ENCODE data around the gene FOXQ1.
A peak's percentile ranks its signal among the peaks of the same experiment; 100 is the strongest.

Gene FOXQ1

GRCh38 chr6:1281746-1282145 lies 30.2 kb upstream of the FOXQ1 start:
- TF ChIP-seq CTCF (IDR thresholded peaks at IDR 0.05; ENCODE audit: insufficient read depth, low read depth, low read length, missing control alignments) = no peak
- no peak for DNase-seq (ENCODE audit: low read depth)
- no peak overlapping the region for H3K4me3 ChIP-seq (ENCODE audit: low read length)

GRCh38 chr6:1283501-1283900 lies 28.4 kb upstream of the FOXQ1 start:
- no peak for DNase-seq (ENCODE audit: low read depth)
- H3K4me3 ChIP-seq (ENCODE audit: low read length) = no peak overlapping the region
- TF ChIP-seq CTCF (IDR thresholded peaks at IDR 0.05; ENCODE audit: insufficient read depth, low read depth, low read length, missing control alignments) = no peak

GRCh38 chr6:1285556-1285955 lies 26.3 kb upstream of the FOXQ1 start:
- no peak for DNase-seq (ENCODE audit: low read depth)

GRCh38 chr6:1285956-1286355 lies 25.9 kb upstream of the FOXQ1 start:
- peak; percentile 46 for DNase-seq (ENCODE audit: low read depth)
- no peak for TF ChIP-seq CTCF (IDR thresholded peaks at IDR 0.05; ENCODE audit: insufficient read depth, low read depth, low read length, missing control alignments)
- no peak overlapping the region for H3K4me3 ChIP-seq (ENCODE audit: low read length)

More at GRCh38 chr6:1285556-1285955, 26.3 kb upstream of the FOXQ1 start:
- H3K4me3 ChIP-seq (ENCODE audit: low read length) = no peak overlapping the region
- TF ChIP-seq CTCF (IDR thresholded peaks at IDR 0.05; ENCODE audit: insufficient read depth, low read depth, low read length, missing control alignments) = no peak

- no peak overlapping the region for H3K4me3 ChIP-seq (ENCODE audit: low read length)
- TF ChIP-seq CTCF (IDR thresholded peaks at IDR 0.05; ENCODE audit: insufficient read depth, low read depth, low read length, missing control alignments) = peak; percentile 3
- peak; percentile 98 for DNase-seq (ENCODE audit: low read depth)
Measured at GRCh38 chr6:1287103-1287591, 24.8 kb upstream of the FOXQ1 start.

GRCh38 chr6:1290086-1290485 lies 21.8 kb upstream of the FOXQ1 start:
- TF ChIP-seq CTCF (IDR thresholded peaks at IDR 0.05; ENCODE audit: insufficient read depth, low read depth, low read length, missing control alignments) = no peak
- no peak for DNase-seq (ENCODE audit: low read depth)
- H3K4me3 ChIP-seq (ENCODE audit: low read length) = no peak overlapping the region

- no peak for TF ChIP-seq CTCF (IDR thresholded peaks at IDR 0.05; ENCODE audit: insufficient read depth, low read depth, low read length, missing control alignments)
- H3K4me3 ChIP-seq (ENCODE audit: low read length) = no peak overlapping the region
- no peak for DNase-seq (ENCODE audit: low read depth)
Measured at GRCh38 chr6:1290805-1291204, 21.1 kb upstream of the FOXQ1 start.

All from epithelial cell of esophagus (primary cell).